ENCODE measurements around the gene BUD13. TPM values are rescaled to one million over a fixed set of nuclear protein-coding genes. Genes with fewer than 3 reads are reported as not detected.
A peak's percentile ranks its signal among the peaks of the same experiment; 100 is the strongest.

The BUD13 gene
- total and polyA plus RNA-seq, 9 of the 15 experiments (the other 6 are each of a cell fraction or from before 2014, with no cell fraction given), result 9.5 to 34.1 (median 27.1) TPM

- TF ChIP-seq FOXO4 (CRISPR knock-in tag; IDR thresholded peaks at IDR 0.05) (no peak), ATF4 (CRISPR knock-in tag; IDR thresholded peaks at IDR 0.05) (no peak), ZNF217 (CRISPR knock-in tag; IDR thresholded peaks at IDR 0.05) (no peak), ZNF507 (tag; conservative IDR thresholded peaks at IDR 0.05) (no peak), NR2C1 (IDR thresholded peaks at IDR 0.05) (no peak), NR2C1 (tag; IDR thresholded peaks at IDR 0.05) (peak; percentile 53; the same call in 1 of the 2 replicates), ZNF518B (CRISPR knock-in tag; IDR thresholded peaks at IDR 0.05) (no peak), ELF1 (tag; IDR thresholded peaks at IDR 0.05) (peak; percentile 87), EZH2 (IDR thresholded peaks at IDR 0.05; ENCODE audit: borderline replicate concordance, low read depth, low read length) (no peak), NR0B1 (IDR thresholded peaks at IDR 0.05; ENCODE audit: partially characterized antibody) (no peak), CCAR2 (IDR thresholded peaks at IDR 0.05; ENCODE audit: low read depth, low read length) (no peak), ZNF695 (CRISPR knock-in tag; IDR thresholded peaks at IDR 0.05) (no peak), ZNF75A (CRISPR knock-in tag; IDR thresholded peaks at IDR 0.05) (no peak), LARP7 (IDR thresholded peaks at IDR 0.05) (no peak), ESRRA (IDR thresholded peaks at IDR 0.05; ENCODE audit: borderline replicate concordance, low read depth) (peak; percentile 43; the same call in 1 of the 2 replicates), RBM22 (IDR thresholded peaks at IDR 0.05; ENCODE audit: low read depth, low read length, poor library complexity, severe bottlenecking) (peak; percentile 58), ZFPM2 (CRISPR knock-in tag; IDR thresholded peaks at IDR 0.05) (no peak), ZNF146 (CRISPR knock-in tag; IDR thresholded peaks at IDR 0.05; ENCODE audit: unreplicated experiment) (no peak), POLR2AphosphoS2 (IDR thresholded peaks at IDR 0.05; ENCODE audit: low read length) (no peak)
Observed at GRCh38 chr11:116772443-116773202, at the start of gene BUD13 (continued).
